WTC11 (cell line): ENCODE measurements around the gene CCDC152. TPM values are rescaled to one million over a fixed set of nuclear protein-coding genes. Genes with fewer than 3 reads are reported as not detected.

Source experiments
- ATAC-seq: fragments of 200-7000 bp; cut with Tn5 transposase; 2 replicates; pipeline ENCODE4 v1.10.0; 2021; ENCODE audit warnings: mild to moderate bottlenecking, moderate library complexity
- CTCF ChIA-PET: fragments of 300-600 bp; sonication (Branson Sonifier 250); formaldehyde crosslinking; loops from one replicate; lab custom pipeline; 2021; ENCODE audit warnings: antibody characterized with exemption; lab: Charles Lee
- POLR2A ChIA-PET: fragments of 350-600 bp; sonication (Branson Sonifier 250); formaldehyde crosslinking; loops from one replicate; lab custom pipeline; 2021; ENCODE audit warnings: antibody characterized with exemption; lab: Charles Lee
- DNase-seq: peaks from one replicate; pipeline ENCODE4 v3.0.0; 2021; ENCODE audit warnings: low spot score
- H3K27ac Mint-ChIP-seq: 2 replicates; pipeline ENCODE4 v1.8.0; 2021; ENCODE audit warnings: mixed read lengths
- H3K27me3 Mint-ChIP-seq: 2 replicates; pipeline ENCODE4 v1.8.0; 2021; ENCODE audit warnings: low read depth, mild to moderate bottlenecking, moderate library complexity, mixed read lengths
- H3K36me3 Mint-ChIP-seq: 2 replicates; pipeline ENCODE4 v1.8.0; 2021; ENCODE audit warnings: mixed read lengths
- H3K4me1 Mint-ChIP-seq: 2 replicates; pipeline ENCODE4 v1.8.0; 2022; ENCODE audit warnings: mixed read lengths
- H3K4me3 Mint-ChIP-seq: 2 replicates; pipeline ENCODE4 v1.8.0; 2021; ENCODE audit warnings: mild to moderate bottlenecking, moderate library complexity, mixed read lengths
- H3K9me3 Mint-ChIP-seq: 2 replicates; pipeline ENCODE4 v1.8.0; 2021; ENCODE audit warnings: mixed read lengths
- CREB1 ChIP-seq: sonication (generic); formaldehyde crosslinking; IDR thresholded peaks from 2 replicates; pipeline ENCODE4 v1.8.0; 2023; ENCODE audit warnings: mild to moderate bottlenecking, missing genetic modification reagents
- CTCF ChIP-seq: fragments of 200-600 bp; IDR thresholded peaks from 2 replicates; pipeline ENCODE4 v1.8.0; 2022; ENCODE audit warnings: antibody characterized with exemption
- E2F5 ChIP-seq: sonication (generic); formaldehyde crosslinking; IDR thresholded peaks from 2 replicates; pipeline ENCODE4 v1.8.1; 2022; ENCODE audit warnings: mild to moderate bottlenecking, moderate library complexity, missing genetic modification reagents
- FOXJ3 ChIP-seq: sonication (generic); formaldehyde crosslinking; IDR thresholded peaks from 2 replicates; pipeline ENCODE4 v1.9.0; 2021; ENCODE audit warnings: missing genetic modification reagents, mild to moderate bottlenecking, borderline replicate concordance
- FOXP4 ChIP-seq: sonication (generic); formaldehyde crosslinking; IDR thresholded peaks from 2 replicates; pipeline ENCODE4 v1.8.0; 2022; ENCODE audit warnings: mild to moderate bottlenecking, missing genetic modification reagents
- MYBL2 ChIP-seq: sonication (generic); formaldehyde crosslinking; IDR thresholded peaks from 2 replicates; pipeline ENCODE4 v1.8.1; 2023; ENCODE audit warnings: mild to moderate bottlenecking, moderate library complexity, missing genetic modification reagents
- NFE2L1 ChIP-seq: sonication (generic); formaldehyde crosslinking; IDR thresholded peaks from 2 replicates; pipeline ENCODE4 v1.8.1; 2023; ENCODE audit warnings: missing genetic modification reagents
- NFYB ChIP-seq: sonication (generic); formaldehyde crosslinking; conservative IDR thresholded peaks from 2 replicates; pipeline ENCODE4 v1.8.0; 2022; ENCODE audit warnings: low read depth, missing genetic modification reagents
- OVOL2 ChIP-seq: fragments of 250-450 bp; sonication (Bioruptor Pico); IDR thresholded peaks from 2 replicates; pipeline ENCODE4 v1.9.0; 2021; ENCODE audit warnings: mild to moderate bottlenecking, borderline replicate concordance
- SMAD4 ChIP-seq: sonication (generic); formaldehyde crosslinking; IDR thresholded peaks from 2 replicates; pipeline ENCODE4 v1.8.0; 2022; ENCODE audit warnings: mild to moderate bottlenecking, missing genetic modification reagents
- SOX15 ChIP-seq: fragments of 250-450 bp; sonication (Bioruptor Pico); IDR thresholded peaks from 2 replicates; pipeline ENCODE4 v1.9.0; 2021; ENCODE audit warnings: mild to moderate bottlenecking
- TEAD4 ChIP-seq: sonication (generic); formaldehyde crosslinking; IDR thresholded peaks from 2 replicates; pipeline ENCODE4 v1.8.0; 2022; ENCODE audit warnings: mild to moderate bottlenecking, missing genetic modification reagents
- TP53 ChIP-seq: sonication (generic); formaldehyde crosslinking; IDR thresholded peaks from 2 replicates; pipeline ENCODE4 v1.8.1; 2023; ENCODE audit warnings: mild to moderate bottlenecking, missing genetic modification reagents
- ZNF396 ChIP-seq: fragments of 250-450 bp; sonication (Bioruptor Pico); IDR thresholded peaks from 2 replicates; pipeline ENCODE4 v1.8.0; 2021; ENCODE audit warnings: mild to moderate bottlenecking, moderate library complexity, borderline replicate concordance
- ZNF423 ChIP-seq: fragments of 250-450 bp; sonication (Bioruptor Pico); IDR thresholded peaks from 2 replicates; pipeline ENCODE4 v2.1.2; 2022; ENCODE audit warnings: mild to moderate bottlenecking, moderate library complexity
- ZNF671 ChIP-seq: fragments of 250-450 bp; sonication (Bioruptor Pico); IDR thresholded peaks from 2 replicates; pipeline ENCODE4 v1.8.0; 2021; ENCODE audit warnings: mild to moderate bottlenecking
- total RNA-seq: library from RNA; stranded (reverse); gene quantifications from 3 replicates; pipeline ENCODE4 v1.2.3, GENCODE V29; 2021
- TF ChIP-seq, protein P1 (sequence below): sonication (generic); formaldehyde crosslinking; IDR thresholded peaks from 2 replicates; pipeline ENCODE4 v1.8.1; 2022; ENCODE audit warnings: missing genetic modification reagents, borderline replicate concordance
- TF ChIP-seq, protein P2 (sequence below): sonication (generic); formaldehyde crosslinking; IDR thresholded peaks from 2 replicates; pipeline ENCODE4 v1.8.0; 2022; ENCODE audit warnings: mild to moderate bottlenecking, missing genetic modification reagents
- TF ChIP-seq, protein P3 (sequence below): fragments of 250-450 bp; sonication (Bioruptor Pico); IDR thresholded peaks from 2 replicates; pipeline ENCODE4 v2.1.2; 2022; ENCODE audit warnings: mild to moderate bottlenecking, moderate library complexity
- TF ChIP-seq, protein P4 (sequence below): sonication (generic); formaldehyde crosslinking; IDR thresholded peaks from 2 replicates; pipeline ENCODE4 v1.8.0; 2023; ENCODE audit warnings: mild to moderate bottlenecking, missing genetic modification reagents
- TF ChIP-seq, protein P5 (sequence below): sonication (generic); formaldehyde crosslinking; IDR thresholded peaks from 2 replicates; pipeline ENCODE4 v1.8.0; 2022; ENCODE audit warnings: mild to moderate bottlenecking, missing genetic modification reagents

The CCDC152 gene
- total RNA-seq, 1 experiment from 2014 or later: 15.1 TPM

DNA sequence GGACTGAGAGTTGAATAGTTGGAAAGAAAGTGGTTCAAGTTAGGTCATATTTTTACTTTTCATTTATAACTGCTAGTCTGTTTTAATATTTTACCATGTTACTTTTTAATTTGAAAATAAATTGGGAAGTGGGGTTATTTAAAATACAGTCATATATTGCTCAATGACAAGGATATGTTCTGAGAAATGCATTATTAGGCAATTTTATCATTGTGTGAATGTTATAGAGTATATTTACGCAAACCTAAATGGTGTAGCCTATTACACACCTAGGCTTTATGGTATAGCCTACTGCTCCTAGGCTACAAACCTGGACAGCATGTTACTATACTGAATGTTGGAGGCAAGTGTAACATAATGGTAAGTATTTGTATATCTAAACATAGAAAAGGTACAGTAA, 5.2 kb downstream of the CCDC152 start:
- Mint-ChIP-seq H3K9me3 (no peaks in the 10 kb centered on the region), H3K4me3 (no peak overlapping the region), H3K27ac (no peak overlapping the region), H3K36me3 (peaks cover 21% of the 10 kb centered on the region), H3K27me3 (no peaks in the 10 kb centered on the region), H3K4me1 (peaks cover 12% of the 10 kb centered on the region)
- ChIA-PET CTCF (interaction anchor here (1.3 kb wide), 1 partner anchor 16 kb away, joined by 5 read pairs; no protein-coding TSS in a partner anchor), POLR2A (no interaction called here)
- no peak for ATAC-seq
- no peak for DNase-seq
- TF ChIP-seq OVOL2 (CRISPR knock-in tag) (no peak), ZNF396 (CRISPR knock-in tag) (no peak), NFYB (no peak), NFE2L1 (CRISPR knock-in tag) (no peak), ZNF671 (CRISPR knock-in tag) (no peak)
- TF ChIP-seq, protein P1, sequence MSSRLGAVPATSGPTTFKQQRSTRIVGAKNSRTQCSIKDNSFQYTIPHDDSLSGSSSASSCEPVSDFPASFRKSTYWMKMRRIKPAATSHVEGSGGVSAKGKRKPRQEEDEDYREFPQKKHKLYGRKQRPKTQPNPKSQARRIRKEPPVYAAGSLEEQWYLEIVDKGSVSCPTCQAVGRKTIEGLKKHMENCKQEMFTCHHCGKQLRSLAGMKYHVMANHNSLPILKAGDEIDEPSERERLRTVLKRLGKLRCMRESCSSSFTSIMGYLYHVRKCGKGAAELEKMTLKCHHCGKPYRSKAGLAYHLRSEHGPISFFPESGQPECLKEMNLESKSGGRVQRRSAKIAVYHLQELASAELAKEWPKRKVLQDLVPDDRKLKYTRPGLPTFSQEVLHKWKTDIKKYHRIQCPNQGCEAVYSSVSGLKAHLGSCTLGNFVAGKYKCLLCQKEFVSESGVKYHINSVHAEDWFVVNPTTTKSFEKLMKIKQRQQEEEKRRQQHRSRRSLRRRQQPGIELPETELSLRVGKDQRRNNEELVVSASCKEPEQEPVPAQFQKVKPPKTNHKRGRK (CRISPR knock-in tag): no peak
- TF ChIP-seq, protein P2, sequence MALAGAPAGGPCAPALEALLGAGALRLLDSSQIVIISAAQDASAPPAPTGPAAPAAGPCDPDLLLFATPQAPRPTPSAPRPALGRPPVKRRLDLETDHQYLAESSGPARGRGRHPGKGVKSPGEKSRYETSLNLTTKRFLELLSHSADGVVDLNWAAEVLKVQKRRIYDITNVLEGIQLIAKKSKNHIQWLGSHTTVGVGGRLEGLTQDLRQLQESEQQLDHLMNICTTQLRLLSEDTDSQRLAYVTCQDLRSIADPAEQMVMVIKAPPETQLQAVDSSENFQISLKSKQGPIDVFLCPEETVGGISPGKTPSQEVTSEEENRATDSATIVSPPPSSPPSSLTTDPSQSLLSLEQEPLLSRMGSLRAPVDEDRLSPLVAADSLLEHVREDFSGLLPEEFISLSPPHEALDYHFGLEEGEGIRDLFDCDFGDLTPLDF (CRISPR knock-in tag): no peak

DNA sequence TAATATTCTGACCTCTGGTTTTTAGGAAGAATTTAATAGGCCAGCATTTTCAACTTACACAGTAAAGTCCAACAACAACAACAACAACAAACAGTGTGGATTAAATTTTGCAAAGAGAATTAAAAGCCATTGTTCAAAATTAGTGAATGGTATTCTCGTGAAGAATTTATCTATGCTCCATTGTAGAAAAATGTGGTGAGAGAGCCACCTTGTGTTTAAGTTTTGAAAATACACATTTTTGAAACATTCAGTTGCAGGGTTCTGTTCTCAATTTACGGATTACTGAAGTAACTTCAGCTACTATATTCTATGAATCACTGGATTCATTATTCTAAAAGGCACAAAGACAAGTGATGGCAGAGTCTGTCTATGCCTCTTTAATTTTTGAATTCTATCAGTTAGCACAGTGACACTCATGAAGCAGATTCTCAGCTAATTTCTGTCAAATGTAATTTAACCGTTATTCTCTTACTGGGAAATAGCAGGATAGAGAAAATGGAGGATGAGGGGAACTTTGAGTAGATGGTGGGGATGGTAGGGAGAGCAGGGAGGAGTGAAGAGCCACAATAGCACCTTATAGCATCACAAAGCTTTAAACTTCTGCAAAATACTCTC, 11.0 kb downstream of the CCDC152 start:
- DNase-seq (no peak), ATAC-seq (no peak)
- Mint-ChIP-seq H3K27ac (no peak overlapping the region), H3K9me3 (no peaks in the 10 kb centered on the region), H3K4me3 (no peak overlapping the region), H3K36me3 (peaks cover 25% of the 10 kb centered on the region), H3K27me3 (no peaks in the 10 kb centered on the region), H3K4me1 (no peaks in the 10 kb centered on the region)
- CTCF ChIA-PET: interaction anchor here (0.6 to 1.5 kb wide), 6 partner anchors 22 to 911 kb away, joined by 5 to 12 read pairs (median 8); partner anchors contain the start of gene GHR
- TF ChIP-seq, protein P3, sequence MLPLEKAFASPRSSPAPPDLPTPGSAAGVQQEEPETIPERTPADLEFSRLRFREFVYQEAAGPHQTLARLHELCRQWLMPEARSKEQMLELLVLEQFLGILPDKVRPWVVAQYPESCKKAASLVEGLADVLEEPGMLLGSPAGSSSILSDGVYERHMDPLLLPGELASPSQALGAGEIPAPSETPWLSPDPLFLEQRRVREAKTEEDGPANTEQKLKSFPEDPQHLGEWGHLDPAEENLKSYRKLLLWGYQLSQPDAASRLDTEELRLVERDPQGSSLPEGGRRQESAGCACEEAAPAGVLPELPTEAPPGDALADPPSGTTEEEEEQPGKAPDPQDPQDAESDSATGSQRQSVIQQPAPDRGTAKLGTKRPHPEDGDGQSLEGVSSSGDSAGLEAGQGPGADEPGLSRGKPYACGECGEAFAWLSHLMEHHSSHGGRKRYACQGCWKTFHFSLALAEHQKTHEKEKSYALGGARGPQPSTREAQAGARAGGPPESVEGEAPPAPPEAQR (CRISPR knock-in tag): no peak
- TF ChIP-seq CTCF (peak; percentile 37), SMAD4 (CRISPR knock-in tag) (no peak), E2F5 (no peak), FOXJ3 (no peak), ZNF423 (CRISPR knock-in tag) (no peak)
- POLR2A ChIA-PET: no interaction called here

- Mint-ChIP-seq H3K4me3 (no peak overlapping the region), H3K9me3 (no peaks in the 10 kb centered on the region), H3K27ac (no peak overlapping the region), H3K36me3 (peaks cover 22% of the 10 kb centered on the region), H3K27me3 (no peaks in the 10 kb centered on the region), H3K4me1 (no peaks in the 10 kb centered on the region)
- DNase-seq: no peak
- ChIA-PET POLR2A (no interaction called here), CTCF (interaction anchor here (1.3 to 1.5 kb wide), 5 partner anchors 23 to 912 kb away, joined by 5 to 12 read pairs (median 8); partner anchors contain the start of gene GHR)
- no peak for ATAC-seq
- TF ChIP-seq, protein P4, sequence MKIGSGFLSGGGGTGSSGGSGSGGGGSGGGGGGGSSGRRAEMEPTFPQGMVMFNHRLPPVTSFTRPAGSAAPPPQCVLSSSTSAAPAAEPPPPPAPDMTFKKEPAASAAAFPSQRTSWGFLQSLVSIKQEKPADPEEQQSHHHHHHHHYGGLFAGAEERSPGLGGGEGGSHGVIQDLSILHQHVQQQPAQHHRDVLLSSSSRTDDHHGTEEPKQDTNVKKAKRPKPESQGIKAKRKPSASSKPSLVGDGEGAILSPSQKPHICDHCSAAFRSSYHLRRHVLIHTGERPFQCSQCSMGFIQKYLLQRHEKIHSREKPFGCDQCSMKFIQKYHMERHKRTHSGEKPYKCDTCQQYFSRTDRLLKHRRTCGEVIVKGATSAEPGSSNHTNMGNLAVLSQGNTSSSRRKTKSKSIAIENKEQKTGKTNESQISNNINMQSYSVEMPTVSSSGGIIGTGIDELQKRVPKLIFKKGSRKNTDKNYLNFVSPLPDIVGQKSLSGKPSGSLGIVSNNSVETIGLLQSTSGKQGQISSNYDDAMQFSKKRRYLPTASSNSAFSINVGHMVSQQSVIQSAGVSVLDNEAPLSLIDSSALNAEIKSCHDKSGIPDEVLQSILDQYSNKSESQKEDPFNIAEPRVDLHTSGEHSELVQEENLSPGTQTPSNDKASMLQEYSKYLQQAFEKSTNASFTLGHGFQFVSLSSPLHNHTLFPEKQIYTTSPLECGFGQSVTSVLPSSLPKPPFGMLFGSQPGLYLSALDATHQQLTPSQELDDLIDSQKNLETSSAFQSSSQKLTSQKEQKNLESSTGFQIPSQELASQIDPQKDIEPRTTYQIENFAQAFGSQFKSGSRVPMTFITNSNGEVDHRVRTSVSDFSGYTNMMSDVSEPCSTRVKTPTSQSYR (CRISPR knock-in tag): no peak
- no peak for TF ChIP-seq FOXP4 (CRISPR knock-in tag)
- TF ChIP-seq TP53 (CRISPR knock-in tag): no peak
- no peak for TF ChIP-seq TEAD4 (CRISPR knock-in tag)
- TF ChIP-seq SMAD4 (CRISPR knock-in tag): no peak
- TF ChIP-seq CREB1 (CRISPR knock-in tag): no peak
- no peak for TF ChIP-seq MYBL2 (CRISPR knock-in tag)
- TF ChIP-seq, protein P5, sequence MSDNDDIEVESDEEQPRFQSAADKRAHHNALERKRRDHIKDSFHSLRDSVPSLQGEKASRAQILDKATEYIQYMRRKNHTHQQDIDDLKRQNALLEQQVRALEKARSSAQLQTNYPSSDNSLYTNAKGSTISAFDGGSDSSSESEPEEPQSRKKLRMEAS: no peak
- no peak for TF ChIP-seq NFE2L1 (CRISPR knock-in tag)
- no peak for TF ChIP-seq SOX15
Observed at GRCh38 chr5:42768106-42768504, 11.5 kb downstream of the CCDC152 start.
